GM23248 (cell line): ENCODE measurements around the gene BMPR1B.

ENCODE experiments used
- EZH2 ChIP-seq: fragments of 200-600 bp; sonication (generic); IDR thresholded peaks from 2 replicates; pipeline ENCODE4 v1.6.1; 2018; ENCODE audit warnings: antibody characterized with exemption, mild to moderate bottlenecking; ENCODE audit not compliant: insufficient read depth, poor library complexity, severe bottlenecking
- EZH2phosphoT487 ChIP-seq: fragments of 200-600 bp; sonication (generic); IDR thresholded peaks from 2 replicates; pipeline ENCODE4 v1.6.1; 2018; ENCODE audit warnings: antibody characterized with exemption, moderate library complexity, mild to moderate bottlenecking, low read depth; ENCODE audit not compliant: insufficient read depth

DNA sequence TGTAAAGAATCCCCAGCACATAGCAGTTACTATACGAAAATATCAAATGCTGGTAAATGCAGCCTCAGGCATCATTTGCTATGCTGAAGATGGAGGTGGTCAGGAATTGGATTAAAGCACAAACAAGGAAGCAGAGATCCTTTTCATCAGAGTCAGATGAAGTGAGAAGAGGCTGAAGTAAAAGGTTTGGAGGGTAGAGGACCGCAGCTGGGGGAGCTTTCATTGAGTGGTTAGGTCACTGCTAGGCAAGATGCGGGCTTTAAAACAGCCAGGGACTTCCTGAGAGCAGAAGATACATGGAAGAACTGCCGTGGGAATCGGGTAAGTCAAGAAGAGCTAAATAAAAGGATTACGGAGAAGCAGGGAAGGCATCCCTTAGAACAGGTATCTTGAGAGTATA lies 439.6 kb downstream of the BMPR1B start:
- TF ChIP-seq EZH2 = no peak
- TF ChIP-seq EZH2phosphoT487 = no peak
